Choroid plexus epithelial cell (primary cell): ENCODE measurements around the gene FBXL3.
"Not testable (repeated sequence)": the region's sequence is repeated elsewhere in the genome, so short reads cannot be mapped to it uniquely, and the experiment has no call there.

Source experiments
- DNase-seq: peaks from one replicate; pipeline ENCODE4 v3.0.0-alpha.2; 2010; ENCODE audit warnings: low read depth
- H3K4me3 ChIP-seq: 2 replicates; pipeline ENCODE4 v1.5.1; 2011; ENCODE audit warnings: low read depth, mild to moderate bottlenecking, control low read depth, low read length, moderate library complexity
- CTCF ChIP-seq: conservative IDR thresholded peaks from 2 replicates; pipeline ENCODE4 v1.5.1; 2011; ENCODE audit warnings: low read depth, mild to moderate bottlenecking, control low read depth, inconsistent platforms, low read length, moderate library complexity

Gene FBXL3

DNA sequence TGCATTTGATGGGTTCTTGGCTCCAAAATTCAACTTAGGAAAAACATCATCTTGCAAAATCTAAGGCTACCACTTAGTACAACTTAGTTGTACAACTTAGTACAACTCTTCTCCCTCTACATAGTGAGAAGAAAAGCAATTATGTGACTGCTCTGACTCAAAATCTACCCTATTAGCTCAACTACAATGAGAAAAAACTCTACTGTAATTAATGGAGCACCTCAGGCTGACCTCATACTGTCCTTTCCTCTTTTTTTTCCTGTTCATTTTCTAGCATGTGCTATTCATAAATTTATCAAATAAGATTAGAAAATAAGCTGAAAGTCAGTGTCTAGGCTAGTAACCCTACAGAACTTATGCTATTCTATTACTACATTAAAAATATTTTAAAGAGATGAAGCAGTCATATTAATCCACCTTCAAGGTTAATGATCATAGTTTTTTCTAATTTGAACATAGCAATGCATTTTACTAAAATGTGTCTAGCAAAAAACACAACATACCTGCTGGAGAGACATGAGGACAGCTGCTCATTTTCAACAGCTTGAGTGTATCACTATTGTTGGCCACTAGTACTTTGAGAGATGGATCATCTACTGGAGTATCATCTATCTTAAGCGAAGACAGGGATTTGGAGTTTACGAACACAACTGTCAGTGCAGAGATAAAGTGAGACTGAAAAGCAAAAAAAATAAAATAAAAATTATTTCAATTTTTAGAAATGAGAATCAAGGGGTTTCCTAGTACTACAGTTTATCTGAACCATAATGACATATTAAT is 11.9 kb downstream of the FBXL3 start:
- DNase-seq = no peak
- H3K4me3 ChIP-seq = no peak overlapping the region
- TF ChIP-seq CTCF = no peak

GRCh38 chr13:77013853-77014542 is 13.0 kb downstream of the FBXL3 start:
- no peak overlapping the region for H3K4me3 ChIP-seq
- no peak for TF ChIP-seq CTCF
- DNase-seq = no peak

- DNase-seq, H3K4me3 ChIP-seq: not testable (repeated sequence)
Measured at GRCh38 chr13:77009719-77010118, 17.2 kb downstream of the FBXL3 start.

- no peak for TF ChIP-seq CTCF
- no peak for DNase-seq
- no peak overlapping the region for H3K4me3 ChIP-seq
Measured at GRCh38 chr13:77009011-77009410, 17.9 kb downstream of the FBXL3 start.

GRCh38 chr13:77008337-77008736 is 18.6 kb downstream of the FBXL3 start:
- not testable (repeated sequence) for H3K4me3 ChIP-seq, DNase-seq

DNA sequence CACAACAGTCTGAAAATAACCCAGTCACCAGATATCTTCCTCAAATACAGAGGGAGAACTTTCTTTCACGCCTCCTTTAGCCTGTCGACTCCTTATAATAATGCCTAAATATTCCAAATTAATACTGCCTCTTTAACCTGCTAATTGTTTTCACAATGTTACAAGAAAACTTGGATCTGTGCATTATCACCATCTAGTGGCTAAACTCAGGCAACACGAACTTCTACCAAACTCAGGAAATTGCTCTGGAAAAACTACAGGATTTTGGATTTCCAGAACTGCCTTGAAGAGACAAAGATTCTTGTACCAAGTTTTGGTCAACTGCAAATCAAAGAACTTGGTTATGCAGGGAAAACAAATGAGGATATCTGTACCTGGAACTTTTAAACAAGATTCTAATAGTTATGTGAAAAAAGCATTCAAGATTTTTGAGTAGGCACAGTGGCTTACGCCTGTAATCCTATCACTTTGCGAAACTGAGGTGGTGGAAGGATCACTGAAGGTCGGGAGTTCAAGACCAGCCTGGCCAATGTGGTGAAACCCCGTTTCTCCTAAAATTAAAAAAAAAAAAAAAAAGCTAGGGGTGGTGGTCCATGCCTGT is 24.3 kb downstream of the FBXL3 start:
- H3K4me3 ChIP-seq = no peak overlapping the region
- TF ChIP-seq CTCF = peak; percentile 73
- DNase-seq = peak; percentile 62

- DNase-seq = no peak
- no peak overlapping the region for H3K4me3 ChIP-seq
- no peak for TF ChIP-seq CTCF
Measured at GRCh38 chr13:77001963-77002587, 24.9 kb downstream of the FBXL3 start.
